Stimulated activated naive CD4-positive, alpha-beta T cell (primary cell): ENCODE results near the gene WSCD2.
"Not testable (repeated sequence)": the region's sequence is repeated elsewhere in the genome, so short reads cannot be mapped to it uniquely, and the experiment has no call there.

ENCODE experiments used
- DNase-seq, 6 experiments: peaks; one replicate each; lab custom pipeline; 2025; lab: John Stamatoyannopoulos, UW

The WSCD2 gene

DNA sequence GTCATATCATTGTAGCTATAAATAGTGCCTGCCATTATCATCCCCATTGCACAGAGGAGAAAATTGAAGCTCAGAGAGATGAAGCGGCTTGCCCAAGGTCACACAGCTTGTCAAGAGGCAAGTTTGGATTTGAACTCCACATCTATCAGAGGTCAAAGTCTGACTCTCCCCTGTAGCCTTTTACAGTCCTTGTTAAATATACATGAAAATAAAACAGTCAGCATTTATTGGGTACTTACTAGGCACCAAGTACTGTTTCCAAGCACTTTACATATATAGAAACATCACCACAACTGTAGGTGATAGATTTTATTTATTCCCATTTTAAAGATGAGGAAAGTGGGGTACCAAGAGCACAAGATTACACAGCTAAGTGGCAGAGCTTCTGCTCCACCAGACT, 67.2 kb downstream of the WSCD2 start:
- no peak for DNase-seq

GRCh38 chr12:108196921-108197320, 67.8 kb downstream of the WSCD2 start:
- DNase-seq = no peak

- no peak for DNase-seq
Measured at GRCh38 chr12:108198043-108198442, 69.0 kb downstream of the WSCD2 start.

- no peak for DNase-seq
Measured at GRCh38 chr12:108199106-108199505, 70.0 kb downstream of the WSCD2 start.

- no peak for DNase-seq
Measured at GRCh38 chr12:108201808-108202207, 72.7 kb downstream of the WSCD2 start.

DNA sequence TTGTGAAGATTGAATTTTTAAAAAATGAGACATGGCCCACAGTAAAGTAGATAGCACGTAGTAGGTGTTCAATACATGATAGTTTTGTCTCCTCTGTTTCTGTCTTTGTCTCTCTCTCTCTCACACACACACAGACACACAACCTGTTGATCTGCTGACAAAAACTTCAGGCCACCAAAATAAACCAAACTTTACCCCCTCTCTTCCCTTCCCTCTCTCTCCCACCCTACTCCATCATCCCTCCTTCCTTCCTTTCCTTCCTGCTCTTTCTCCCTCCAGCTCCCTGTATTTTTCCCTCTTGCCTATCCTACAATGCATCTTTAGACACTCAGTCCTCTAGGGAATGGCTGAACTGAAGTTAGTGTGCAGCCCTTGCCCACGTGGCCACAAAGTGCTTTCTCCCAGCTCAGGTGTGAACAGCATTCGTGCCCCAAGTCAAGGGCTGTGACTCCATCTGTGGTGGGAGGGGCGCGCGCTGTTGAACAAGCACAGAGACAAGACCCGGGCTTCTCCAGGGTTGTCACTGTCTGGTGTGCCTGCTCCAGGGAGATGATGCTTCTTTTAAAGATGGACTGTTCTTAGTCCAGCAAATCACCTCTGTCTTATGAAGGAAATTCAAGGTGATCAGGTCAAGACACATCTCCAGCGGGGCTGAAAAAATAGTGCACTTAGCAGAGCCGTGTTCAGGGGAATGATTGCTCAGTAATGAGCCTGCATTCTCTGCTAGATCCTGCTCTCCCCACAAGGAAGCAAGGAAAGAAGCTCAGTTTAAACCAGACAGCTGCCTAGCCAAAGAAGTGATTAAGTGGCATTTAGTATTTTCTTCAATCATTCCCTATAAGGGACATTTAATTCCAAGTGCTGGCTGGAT, 75.3 kb downstream of the WSCD2 start:
- DNase-seq = no peak

- DNase-seq = no peak
Measured at GRCh38 chr12:108205864-108206263, 76.8 kb downstream of the WSCD2 start.

GRCh38 chr12:108207791-108208730, 79.0 kb downstream of the WSCD2 start:
- no peak for DNase-seq

DNA sequence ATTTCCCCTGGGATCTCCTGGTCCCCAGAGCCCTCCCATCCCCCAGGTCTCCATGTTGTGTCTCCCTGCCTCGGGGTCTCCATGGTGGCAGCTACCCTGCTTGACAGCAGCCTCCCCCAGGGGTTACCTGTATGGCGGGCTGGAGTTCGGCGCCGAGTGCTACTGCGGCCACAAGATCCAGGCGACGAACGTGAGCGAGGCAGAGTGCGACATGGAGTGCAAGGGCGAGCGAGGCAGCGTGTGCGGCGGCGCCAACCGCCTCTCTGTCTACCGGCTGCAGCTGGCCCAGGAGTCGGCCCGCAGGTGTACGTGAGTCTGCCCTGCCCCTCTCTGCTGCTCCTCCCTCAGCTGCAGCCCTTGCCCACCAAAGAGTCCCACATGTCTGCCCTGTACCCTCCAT, 80.9 kb downstream of the WSCD2 start:
- no peak for DNase-seq

- no peak for DNase-seq
Measured at GRCh38 chr12:108211157-108211556, 82.1 kb downstream of the WSCD2 start.

- DNase-seq = no peak
Measured at GRCh38 chr12:108213871-108214445, 84.9 kb downstream of the WSCD2 start.

DNA sequence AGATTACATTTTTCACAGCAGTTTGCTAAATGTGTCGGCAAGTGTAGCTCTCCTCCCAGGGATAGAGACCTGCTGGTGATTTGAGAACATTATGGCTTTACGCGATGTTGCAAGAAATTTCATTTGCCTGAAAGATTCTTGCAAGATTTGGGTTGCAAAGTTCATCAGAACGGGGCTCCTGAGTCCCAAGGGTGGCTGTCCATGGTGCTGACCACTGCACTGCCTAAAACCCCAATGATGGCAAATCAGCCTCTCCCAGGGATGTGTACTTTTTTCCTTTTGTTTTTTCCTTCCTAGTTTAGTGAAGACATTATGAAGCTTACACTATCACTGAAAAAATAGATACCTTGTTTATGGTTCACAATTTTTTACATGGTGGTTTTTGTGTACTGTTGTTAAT, 85.4 kb downstream of the WSCD2 start:
- DNase-seq = no peak

GRCh38 chr12:108215458-108215857, 86.4 kb downstream of the WSCD2 start:
- DNase-seq = no peak

GRCh38 chr12:108218921-108219320, 89.8 kb downstream of the WSCD2 start:
- no peak for DNase-seq

GRCh38 chr12:108225101-108225500, 96.0 kb downstream of the WSCD2 start:
- not testable (repeated sequence) for DNase-seq

DNA sequence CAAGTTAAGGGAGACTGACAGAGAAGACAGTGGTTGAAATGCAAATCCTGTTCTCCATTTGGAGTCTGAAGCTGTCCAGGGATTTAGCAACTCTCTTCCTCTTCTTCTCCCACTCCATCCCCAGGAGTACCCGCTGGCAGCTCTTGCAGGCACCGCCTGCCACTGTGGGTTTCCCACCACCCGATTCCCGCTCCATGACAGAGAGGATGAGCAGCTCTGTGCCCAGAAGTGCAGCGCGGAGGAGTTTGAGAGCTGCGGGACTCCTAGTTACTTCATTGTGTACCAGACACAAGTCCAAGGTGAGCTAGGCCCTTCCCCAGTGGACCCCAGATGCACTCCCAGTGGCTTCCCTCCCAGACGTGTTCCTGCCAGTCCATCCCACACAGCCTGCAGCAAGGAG, 97.8 kb downstream of the WSCD2 start:
- DNase-seq = no peak

DNA sequence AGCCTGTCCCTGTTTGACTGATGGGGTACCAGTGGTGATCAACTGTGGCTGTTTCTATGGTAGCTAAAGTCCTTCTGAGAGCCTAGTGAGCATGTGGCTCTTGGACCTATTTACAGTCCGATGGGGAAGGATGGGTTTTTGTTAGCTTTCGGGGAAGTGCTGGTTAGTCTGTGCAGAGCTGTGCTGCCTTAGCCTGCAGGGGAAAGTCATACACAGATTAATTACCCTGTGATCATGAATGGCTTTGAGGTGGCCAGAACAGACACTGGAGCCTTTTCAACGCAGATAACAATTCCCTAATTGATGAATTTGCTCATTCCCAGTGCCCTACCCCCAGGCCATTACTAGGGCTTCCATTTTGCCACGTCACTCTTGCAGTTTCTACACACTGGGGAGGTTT, 99.7 kb downstream of the WSCD2 start:
- DNase-seq = no peak

- DNase-seq = no peak
Measured at GRCh38 chr12:108231109-108231905, 102.2 kb downstream of the WSCD2 start.

GRCh38 chr12:108231909-108232434, 102.9 kb downstream of the WSCD2 start:
- DNase-seq = no peak

DNA sequence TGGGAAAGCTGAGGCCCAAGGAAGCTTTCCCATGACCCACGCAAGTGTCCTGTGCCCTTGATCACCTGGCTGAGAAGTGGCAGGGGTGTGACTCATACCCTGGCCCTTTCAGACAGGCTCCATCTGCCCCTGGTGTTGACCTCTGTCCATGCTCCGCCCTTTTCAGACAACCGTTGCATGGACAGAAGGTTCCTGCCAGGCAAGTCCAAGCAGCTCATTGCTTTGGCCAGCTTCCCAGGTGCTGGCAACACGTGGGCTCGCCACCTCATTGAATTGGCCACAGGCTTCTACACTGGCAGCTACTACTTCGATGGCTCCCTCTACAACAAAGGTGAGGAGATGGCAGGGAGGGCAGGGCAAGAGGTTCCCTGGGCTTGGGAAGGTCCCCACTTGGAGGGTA, 103.5 kb downstream of the WSCD2 start:
- DNase-seq = no peak

DNA sequence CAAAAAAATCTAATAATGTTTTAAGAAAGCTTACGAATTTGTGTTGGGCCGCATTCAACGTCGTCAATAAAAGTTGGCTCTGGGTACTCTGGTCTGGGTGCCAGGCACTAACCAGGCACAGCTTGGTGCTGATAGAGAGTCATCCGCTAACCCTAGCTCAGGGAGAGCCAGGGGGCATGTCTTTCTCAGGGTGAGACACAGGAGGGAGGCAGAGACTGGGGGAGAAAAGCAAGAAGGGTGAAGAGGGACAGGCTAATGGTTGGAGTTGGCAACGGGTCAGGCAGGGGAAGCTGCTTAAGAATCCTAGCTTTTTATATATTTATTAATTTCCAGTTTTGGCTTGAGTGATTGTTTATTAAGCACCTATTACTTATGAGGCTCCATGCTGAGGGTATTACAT, 105.1 kb downstream of the WSCD2 start:
- DNase-seq = no peak
